GM21381 (cell line): Measurements from ENCODE around the gene ATXN10.
"Not testable (repeated sequence)": the region's sequence is repeated elsewhere in the genome, so short reads cannot be mapped to it uniquely, and the experiment has no call there.

Experiments
- ATAC-seq: cut with Tn5 transposase; IDR thresholded peaks from one replicate; pipeline ENCODE4 v1.9.1; 2021; ENCODE audit warnings: mild to moderate bottlenecking, moderate library complexity; ENCODE audit not compliant: unreplicated experiment

ATXN10 gene

GRCh38 chr22:45781966-45782365 is 110.3 kb downstream of the ATXN10 start:
- no peak for ATAC-seq

GRCh38 chr22:45783021-45783420 is 111.4 kb downstream of the ATXN10 start:
- no peak for ATAC-seq

GRCh38 chr22:45783690-45784089 is 112.1 kb downstream of the ATXN10 start:
- ATAC-seq: no peak

GRCh38 chr22:45784357-45785277 is 113.0 kb downstream of the ATXN10 start:
- no peak for ATAC-seq

- ATAC-seq: no peak
Measured at GRCh38 chr22:45785458-45785857, 113.8 kb downstream of the ATXN10 start.

- no peak for ATAC-seq
Measured at GRCh38 chr22:45786726-45787125, 115.1 kb downstream of the ATXN10 start.

GRCh38 chr22:45787759-45788158 is 116.1 kb downstream of the ATXN10 start:
- ATAC-seq: no peak

- no peak for ATAC-seq
Measured at GRCh38 chr22:45788522-45788921, 116.9 kb downstream of the ATXN10 start.

GRCh38 chr22:45790401-45790800 is 118.8 kb downstream of the ATXN10 start:
- ATAC-seq: no peak

GRCh38 chr22:45793161-45793560 is 121.5 kb downstream of the ATXN10 start:
- no peak for ATAC-seq

- ATAC-seq: no peak
Measured at GRCh38 chr22:45793892-45794291, 122.3 kb downstream of the ATXN10 start.

- not testable (repeated sequence) for ATAC-seq
Measured at GRCh38 chr22:45796009-45796408, 124.4 kb downstream of the ATXN10 start.

GRCh38 chr22:45799291-45799690 is 127.7 kb downstream of the ATXN10 start:
- no peak for ATAC-seq

- ATAC-seq: no peak
Measured at GRCh38 chr22:45802054-45802453, 130.4 kb downstream of the ATXN10 start.

GRCh38 chr22:45804319-45804985 is 132.8 kb downstream of the ATXN10 start:
- no peak for ATAC-seq

- no peak for ATAC-seq
Measured at GRCh38 chr22:45804986-45805325, 133.3 kb downstream of the ATXN10 start.

- no peak for ATAC-seq
Measured at GRCh38 chr22:45805413-45805812, 133.8 kb downstream of the ATXN10 start.

- no peak for ATAC-seq
Measured at GRCh38 chr22:45807156-45807915, 135.7 kb downstream of the ATXN10 start.

GRCh38 chr22:45812910-45813309 is 141.3 kb downstream of the ATXN10 start:
- ATAC-seq: no peak

GRCh38 chr22:45814198-45814597 is 142.6 kb downstream of the ATXN10 start:
- no peak for ATAC-seq

GRCh38 chr22:45816776-45817175 is 145.1 kb downstream of the ATXN10 start:
- no peak for ATAC-seq
